NOMO-1 treated with dmso at 0.1 percent for 144 hours (cell line): ENCODE data around the gene FGD5.

ENCODE experiments used
- DNase-seq: peaks from one replicate; lab custom pipeline; 2025; ENCODE audit not compliant: unreplicated experiment; lab: John Stamatoyannopoulos, UW

Gene FGD5

DNA sequence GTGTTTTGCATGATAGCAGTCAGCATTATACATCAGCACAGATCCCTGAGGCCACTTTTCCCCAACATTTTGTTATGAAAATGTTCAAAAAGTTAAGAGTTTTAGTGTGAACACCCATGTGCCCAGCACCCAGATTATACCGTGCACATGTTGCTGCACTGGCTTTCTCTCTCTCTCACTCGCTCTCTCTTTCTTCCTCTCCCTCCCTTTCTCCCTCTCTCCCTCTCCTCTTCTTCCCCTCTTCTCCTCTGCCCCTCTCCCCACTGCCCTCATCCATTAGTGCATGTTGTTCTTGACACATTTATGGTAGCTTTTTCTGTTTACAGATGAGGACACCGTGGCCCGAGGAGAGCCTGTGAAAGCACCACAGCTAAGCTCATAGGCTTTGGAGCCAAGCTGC, 7.3 kb downstream of the FGD5 start:
- DNase-seq, result no peak

DNA sequence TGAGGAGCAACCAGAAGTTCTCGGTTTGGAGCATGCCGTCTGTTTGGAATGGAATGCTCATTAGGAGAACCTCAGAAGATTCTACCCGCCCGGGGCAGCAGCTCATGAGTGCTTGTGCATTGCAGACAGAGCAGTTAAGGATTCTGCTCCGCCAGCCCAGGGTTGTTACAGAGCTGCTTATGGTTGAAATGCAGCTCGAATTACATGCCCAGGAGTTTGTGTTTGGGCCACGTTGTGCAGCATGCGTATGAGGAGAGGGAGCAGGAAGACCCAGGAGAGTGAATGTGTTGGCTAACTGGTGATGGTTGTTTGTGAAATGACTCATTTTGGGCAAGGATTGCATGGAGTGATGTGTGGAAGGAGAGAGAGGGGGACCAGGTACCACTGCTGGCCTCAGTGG, 9.0 kb downstream of the FGD5 start:
- no peak for DNase-seq

DNA sequence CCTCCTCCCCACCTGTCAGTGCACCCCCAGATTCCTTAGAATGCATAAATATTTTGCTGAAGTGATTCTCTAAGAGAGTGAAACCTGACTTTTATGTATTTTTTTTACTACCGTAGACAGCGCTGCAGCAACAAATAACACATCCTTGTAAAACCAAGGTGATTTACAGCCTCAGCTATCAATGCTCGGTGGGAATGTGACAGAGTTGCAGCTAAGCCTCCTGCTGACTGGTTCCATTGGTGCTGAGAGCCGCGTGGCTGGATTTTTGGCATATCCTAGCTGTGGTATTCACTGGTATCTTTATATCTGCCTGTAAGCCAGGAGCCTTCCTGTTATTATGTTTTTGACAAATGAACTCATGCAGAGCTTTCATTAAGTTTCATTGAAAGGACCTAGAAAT, 11.0 kb downstream of the FGD5 start:
- no peak for DNase-seq

DNA sequence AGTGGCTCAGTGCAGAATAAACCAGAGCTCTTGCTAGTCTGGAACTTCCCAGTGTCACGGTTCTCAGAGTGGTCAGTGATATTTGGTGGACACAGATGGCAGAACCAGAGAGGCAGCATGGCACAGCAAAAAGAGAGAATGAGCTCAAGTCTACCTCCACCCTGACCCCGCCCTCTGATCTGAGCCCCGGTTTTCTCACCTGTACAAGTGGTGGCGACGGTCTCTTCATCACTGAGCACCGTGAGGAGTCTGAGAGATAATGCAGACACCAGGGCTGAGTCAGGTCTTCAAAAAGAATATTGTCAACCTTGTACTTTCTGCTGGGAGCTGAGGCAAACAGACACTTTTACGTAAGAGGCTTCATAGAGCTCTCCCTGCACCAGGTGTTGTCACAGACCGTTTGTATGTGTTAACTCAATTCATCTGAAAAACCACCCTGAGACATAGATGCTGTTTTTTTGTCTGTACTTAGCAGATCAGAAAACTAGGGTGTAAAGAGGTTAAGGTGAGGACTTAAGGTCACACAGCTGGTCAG, 13.2 kb downstream of the FGD5 start:
- DNase-seq, result no peak

DNA sequence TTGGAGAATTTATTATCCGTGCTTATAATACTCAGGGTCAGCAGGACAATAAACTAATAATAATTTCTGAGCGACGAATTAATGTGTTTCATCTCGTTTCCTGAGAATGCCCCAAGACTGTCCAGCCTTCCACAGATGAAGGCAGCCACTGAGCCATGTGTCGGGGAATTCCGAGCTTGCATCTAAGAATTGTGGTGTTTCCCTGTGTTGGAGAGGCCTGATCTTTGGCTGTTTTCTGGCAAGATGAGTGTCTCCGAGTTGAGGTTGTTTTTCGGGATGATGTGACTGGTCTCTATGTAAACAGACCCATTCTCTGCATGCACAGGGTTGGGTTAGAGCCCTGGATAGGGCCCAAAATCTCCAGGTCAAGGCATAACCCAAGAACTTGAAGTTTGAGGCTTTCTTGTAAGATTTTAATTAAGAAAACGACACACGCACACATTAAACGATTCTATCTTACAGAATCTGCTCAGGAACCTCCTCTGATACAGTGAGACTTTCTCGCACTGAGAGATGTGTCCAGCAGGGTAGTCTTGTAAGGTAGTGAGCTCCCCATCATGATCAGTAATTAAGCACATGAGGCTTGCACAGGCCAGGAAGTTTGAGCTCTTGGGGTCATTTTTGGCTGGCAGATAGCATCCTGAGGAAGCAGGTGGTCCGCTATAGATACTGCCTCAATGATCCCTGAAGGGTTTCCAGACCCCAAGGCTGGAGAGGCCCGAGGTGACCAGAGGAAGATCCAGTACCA, 14.4 kb downstream of the FGD5 start:
- no peak for DNase-seq

DNA sequence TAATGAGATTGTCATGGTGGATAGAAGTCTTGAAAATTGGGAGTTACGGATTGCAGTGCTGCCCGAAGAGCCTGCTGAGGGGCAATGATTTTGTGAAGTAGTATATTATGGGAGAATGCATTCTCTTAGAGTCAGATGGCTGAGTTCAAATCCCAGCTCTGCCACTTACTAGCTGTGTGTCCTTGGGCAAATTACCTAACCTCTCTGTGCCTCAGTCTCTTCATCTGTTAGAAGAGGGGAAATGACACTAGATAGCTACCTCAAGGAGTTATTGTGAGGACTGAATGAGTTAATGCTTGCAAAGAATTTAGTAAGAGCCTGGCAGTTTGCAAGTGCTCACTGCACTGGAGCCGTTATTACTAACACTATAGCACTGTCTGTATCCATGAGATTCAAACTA, 15.4 kb downstream of the FGD5 start:
- no peak for DNase-seq

DNA sequence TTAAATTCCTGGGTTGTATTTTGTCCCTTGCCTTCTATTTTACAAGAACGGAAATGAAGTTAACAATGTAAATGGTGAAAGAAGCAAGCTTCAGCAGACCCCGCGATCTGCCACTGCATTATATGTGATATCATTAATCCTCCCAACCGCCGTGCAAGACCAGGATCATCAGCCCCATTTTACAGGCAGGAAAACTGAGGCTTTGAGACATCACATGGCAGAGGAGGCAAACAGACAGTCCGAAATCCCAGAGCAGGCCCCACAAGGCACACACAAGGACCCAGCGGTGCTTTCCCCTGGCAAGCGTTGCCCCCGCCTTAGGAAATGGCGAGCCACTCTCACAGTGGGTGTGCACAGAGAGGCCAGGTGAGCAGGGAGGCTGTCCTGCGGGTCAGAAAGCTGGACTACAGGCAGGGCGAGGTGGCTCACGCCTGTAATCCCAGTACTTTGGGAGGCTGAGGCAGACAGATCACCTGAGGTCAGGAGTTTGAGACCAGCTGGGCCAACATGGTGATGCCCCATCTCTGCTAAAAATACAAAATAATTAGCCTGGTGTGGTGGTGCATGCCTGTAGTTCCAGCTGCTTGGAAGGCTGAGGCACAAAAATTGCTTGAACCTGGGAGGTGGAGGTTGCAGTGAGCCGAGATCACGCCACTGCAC, 16.2 kb downstream of the FGD5 start:
- DNase-seq, result no peak

DNA sequence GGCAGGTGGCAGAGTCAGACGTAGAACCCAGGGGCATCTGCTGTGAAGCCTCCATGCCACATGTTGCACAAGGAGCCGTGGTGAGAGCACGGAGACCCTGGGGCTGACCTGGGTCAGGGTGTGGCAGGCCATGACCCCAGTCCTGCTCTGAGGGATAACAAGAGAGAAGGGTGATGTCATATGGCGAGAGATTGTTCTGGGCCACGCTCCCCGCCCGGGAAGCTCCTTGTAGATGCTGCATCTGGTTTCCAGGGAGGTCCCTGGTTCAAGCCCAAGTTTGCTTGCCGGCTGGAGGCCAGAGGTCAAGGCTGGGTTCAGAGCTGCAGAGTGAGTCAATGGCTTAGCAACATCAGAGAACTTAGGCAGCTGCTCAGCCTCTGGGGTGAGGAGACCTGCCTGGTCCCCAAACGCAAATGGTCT, 17.3 kb downstream of the FGD5 start:
- no peak for DNase-seq

DNA sequence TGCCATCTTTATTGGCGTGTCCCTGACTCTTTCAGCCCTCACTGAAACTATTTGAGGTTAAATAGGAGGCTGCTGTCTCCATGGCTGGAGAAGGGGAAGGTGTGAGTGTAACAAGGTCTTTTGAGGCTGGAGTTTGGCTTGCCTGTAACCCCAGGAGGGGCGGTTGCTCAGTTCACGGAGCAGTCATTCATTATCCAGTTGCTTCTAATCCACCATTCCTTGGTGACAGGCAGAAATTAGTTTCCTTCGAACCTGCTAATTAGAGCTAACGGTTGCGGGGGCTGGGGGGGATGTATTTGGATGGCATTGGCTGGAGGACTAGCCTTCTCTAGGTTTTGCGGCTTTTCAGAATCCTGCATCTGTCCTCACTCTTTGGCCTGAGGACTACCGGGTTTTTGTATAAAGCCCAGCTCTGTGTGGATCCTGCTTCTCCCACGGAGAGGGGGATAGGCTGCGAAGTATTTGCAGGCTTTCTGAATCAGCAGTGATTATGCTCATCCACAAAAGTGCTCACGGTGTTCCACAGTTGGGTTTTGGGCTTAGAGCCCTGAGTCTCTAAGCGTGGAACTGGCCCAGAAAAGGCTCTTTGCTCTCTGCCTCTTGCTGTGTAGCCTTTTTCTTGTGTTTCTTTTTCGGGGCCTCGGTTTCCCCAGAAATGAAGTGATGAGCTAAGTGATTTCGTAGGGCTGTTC, 18.6 kb downstream of the FGD5 start:
- no peak for DNase-seq

DNA sequence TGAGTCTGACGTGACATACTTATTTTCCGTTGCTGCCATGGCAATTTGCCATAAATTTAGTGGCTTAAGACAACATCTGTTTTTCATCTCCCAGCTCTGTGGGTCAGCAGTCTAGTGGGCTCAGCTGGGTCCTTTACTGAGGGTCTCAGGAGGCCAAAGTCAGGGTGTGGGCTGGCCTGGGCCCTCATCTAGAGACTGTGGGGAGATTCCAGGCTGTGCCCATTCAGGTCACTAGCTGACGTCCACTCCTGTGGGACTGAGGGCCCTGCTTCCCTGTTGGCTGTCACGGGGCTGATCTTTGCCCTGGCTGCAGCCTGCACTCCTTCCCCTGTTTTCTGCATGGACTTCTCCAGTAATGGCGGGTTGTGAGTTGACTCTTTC, 19.1 kb downstream of the FGD5 start:
- no peak for DNase-seq

DNA sequence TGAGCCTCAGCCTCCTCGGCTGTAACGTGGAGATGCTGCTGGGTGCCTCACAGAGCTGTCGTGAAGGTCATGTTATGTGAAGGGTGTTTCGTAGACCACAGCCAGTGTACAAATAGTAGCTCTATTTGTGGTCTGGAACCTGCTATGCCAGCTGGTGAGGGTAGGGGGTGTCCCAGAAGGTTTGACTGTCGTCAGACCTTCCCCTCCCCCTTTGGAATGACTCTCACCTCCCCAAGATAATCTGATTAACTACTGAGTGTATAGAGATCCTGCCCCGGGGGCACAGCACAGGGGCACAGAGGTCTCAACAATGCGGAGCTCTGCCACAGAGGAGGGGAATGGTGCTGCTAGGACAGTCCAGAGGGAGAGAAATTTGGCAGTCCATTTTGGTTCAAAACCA, 20.5 kb downstream of the FGD5 start:
- DNase-seq, result no peak

DNA sequence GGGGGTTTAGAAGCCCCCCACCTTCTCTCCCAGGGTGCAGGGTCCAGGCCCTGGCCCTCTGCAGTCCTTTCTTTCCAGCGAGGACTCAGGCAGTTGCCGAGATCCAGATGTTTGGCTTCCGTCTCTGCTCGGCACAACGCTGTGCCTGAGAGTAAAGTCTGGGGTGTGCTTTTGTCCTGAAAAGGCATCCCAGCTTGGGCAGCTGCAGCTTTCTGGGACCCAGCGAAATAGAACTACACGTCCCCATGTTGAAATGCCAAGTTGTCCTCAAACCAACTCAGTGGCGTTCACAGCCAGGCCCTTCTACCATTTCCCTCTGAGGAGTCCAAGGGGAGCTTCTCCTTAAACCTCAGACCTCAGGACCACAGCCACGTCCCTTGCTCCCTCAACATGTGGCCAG, 23.1 kb downstream of the FGD5 start:
- no peak for DNase-seq

DNA sequence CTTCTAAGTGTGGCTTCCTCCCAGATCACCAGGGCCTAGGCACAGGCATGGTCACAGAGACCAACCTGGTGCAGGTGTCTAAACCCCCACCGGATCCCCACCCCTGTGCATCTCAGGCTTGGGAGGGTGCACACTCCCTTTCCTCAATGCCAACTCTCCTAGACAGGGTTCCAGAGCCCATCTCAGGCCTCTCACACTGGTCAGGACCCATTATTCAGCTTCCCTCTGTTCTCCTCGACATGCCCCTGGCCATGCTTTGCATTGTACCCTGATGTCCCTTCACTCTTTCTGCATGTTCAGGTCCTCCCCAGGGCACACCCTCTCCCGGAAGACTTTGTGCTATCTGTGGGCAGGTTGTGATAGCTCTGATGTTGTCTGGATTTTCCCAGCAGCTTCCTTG, 23.5 kb downstream of the FGD5 start:
- DNase-seq, result no peak

DNA sequence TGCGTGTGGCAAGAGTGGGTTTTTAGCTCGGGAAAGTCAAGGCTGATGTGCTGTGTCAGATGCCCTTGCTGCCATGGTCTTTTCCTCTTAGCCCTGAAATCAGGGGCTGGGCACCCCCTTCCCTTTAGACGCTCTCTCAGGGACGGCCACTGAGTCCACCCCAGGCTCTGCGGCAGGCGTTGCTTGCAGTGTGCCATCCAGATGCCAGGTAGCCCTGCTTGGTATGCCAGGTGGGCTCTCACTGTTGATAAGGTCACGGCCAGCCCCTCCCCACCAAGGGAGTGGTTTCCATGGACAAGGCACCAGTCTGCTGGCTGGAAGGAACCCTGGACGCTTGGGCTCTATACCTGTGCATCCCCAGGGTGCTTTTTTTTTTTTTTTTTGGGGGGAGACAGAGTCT, 24.6 kb downstream of the FGD5 start:
- DNase-seq, result no peak

DNA sequence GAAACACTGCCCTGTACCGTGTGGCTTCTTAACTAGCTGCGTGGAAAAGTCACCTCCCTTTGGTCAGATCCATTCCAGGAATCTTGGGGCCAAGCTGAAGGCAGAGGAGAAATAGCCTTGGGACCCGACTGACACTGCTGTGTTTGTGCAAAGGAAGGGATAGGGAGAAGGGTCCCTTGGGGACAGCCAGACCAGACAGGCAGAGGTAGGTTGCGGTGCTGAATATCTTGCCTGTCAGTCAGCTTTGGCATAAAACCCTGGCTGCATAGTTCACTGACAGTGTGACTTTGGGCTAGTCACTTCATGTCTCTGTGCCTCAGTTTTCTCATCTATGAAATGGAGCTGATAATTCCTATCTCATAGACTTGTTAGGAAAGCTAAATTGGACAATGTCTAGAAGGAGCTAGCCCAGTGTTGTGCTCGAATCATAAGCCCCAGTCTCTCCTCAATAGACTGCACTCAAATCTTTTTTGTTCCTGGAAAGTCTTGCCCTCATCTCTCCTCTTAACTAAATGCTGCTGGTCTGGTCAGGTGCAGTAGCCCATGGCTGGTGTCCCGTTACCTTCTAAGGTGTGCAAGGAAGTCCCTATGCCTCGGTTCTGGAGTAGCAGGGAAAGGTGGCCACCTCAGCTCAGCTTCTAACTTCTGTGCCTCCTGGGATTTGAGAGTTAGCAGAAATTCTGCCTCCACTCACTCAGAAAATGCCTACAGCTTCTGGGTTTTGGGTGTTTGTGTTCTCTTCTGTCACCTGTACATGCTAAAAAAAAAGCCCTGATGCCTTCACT, 25.8 kb downstream of the FGD5 start:
- no peak for DNase-seq

DNA sequence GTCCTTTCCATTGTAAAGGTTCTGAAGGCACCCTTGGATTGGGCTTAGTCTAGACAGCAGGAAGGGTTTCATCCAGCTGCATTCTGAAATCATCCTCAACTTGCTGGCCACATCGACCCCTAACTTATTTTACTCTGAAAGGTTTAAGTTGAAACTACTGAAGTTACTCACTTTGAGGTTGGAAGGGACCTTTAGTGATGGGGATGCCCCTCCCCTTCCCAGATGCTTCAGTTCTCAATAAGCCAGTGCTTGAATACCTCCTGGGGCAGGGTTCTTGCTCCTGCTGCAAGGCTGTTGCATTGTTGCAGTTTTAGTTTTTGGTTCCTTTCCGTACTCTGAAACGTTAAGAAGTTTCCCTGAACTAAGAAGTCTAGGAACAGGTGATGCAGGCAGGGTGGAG, 26.4 kb downstream of the FGD5 start:
- DNase-seq, result no peak

DNA sequence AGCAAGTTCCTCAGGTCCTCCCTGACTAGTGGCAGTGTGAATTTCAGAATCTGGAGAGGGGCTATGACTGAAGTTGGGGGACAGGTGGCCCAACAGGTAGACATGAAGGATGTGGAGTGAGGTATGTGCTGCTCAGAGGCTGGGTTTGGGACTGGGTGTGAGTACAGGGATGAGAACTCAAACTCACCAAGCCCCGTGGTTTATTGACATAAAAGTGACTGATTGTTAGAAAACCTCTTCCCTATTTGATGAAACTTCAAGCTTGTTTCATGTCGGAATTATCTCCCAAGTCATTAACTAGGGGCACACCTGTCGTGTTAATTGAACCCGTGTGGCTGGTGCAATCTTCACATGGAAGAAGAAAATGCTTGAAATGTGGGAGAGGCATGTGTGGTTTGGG, 27.1 kb downstream of the FGD5 start:
- DNase-seq, result no peak

DNA sequence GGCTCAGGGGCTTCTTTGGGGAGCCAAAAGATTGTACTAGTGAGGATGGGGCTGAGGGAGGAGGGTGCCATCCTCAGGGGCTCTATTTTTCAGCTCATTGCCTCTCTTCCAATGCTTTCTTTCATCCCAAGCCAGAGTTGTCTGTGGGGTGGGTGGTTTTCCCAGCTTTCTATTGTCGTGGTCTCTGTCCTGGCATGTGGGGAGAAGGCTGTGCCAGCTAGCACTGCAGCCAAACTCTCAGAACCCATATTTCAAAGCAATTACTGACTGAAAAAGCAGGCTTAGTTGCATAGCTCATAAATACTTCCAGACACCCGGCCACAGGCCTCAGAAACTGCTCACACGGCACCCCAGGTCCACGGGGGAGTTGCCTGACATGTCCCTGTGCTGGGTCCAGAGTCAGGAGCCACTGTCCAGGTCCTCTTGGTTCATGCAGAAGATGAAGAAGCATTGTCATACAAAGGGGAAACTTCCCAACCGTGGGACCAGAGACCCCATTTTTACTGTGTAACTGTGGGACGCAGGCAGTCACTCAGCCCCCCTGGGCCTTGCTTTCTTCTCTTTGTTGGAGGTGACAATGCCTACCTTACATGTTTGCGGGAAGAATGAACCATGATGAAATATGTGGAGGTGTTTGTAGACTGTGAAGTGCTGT, 27.6 kb downstream of the FGD5 start:
- no peak for DNase-seq

DNA sequence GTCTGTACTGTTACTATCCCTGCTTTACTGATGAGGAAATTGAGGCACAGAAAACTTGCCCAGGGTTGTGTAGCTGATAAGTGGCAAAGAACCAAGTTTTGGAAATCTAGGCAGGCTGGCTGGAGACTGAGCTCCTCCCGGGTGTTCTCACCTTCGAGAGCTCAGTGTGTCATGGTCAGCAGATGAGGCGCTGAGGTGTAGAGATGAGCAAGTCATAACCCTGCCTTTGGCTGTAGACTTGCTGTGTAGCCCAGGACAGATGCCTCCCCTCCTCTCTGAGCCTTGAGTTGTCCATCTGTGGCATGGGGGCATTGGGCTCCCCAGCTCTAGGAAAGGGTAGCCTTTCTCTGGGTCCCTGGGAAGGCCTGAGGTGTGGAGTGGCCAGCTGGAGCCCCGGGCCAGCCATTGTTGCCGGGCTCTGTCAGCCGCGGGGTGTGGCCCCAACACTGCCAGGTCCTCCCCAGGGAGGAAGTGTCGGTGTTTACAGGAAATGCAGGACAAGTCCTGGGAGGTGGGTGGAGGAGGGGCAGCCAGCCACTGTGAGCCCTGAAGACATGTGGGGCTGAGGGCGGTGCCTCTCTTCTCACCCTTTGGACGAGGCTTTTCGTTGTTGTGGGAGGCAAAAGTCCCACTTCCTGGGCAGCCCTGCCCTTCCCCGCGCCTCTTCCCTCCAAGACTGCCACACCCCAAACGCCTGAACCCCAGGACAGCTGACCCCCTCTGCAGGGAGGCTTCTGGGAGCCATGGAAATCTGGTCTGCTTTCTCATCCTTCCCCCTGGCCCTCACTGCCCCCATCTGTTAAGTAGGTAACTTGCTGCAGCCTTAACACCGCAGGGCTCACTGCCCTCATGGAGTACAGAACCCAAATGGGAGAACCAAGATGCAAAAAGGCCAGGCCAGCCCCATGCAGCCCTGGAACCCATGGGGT, 29.1 kb downstream of the FGD5 start:
- no peak for DNase-seq

DNA sequence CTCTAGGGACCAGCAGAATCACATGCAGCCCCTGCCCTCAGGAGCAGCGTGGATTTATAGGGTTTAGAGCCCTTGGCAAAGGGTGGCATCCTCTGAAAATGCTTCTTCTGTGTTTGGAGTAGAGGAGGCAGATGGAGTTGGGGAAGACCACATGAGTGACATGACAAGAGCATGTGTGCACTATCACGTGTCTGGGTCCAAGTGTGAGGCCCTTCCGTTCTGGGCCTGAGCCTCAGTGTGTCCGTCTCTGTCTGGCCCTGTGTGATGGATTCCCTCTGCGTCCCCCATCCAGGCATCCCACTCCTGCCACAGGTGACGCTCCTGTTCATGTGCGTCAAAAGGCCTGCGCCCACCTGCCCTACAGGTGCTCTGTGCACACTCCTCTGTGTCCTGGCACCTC, 30.1 kb downstream of the FGD5 start:
- DNase-seq, result no peak
